CD8-positive, alpha-beta memory T cell (primary cell): Measurements from ENCODE around the gene PTPRM. TPM values are rescaled to one million over a fixed set of nuclear protein-coding genes. Genes with fewer than 3 reads are reported as not detected.

Experiments used
- CTCF ChIA-PET: fragments of 350-600 bp; sonication (Branson Sonifier 250); formaldehyde crosslinking; loops from one replicate; lab custom pipeline; 2021; ENCODE audit warnings: antibody characterized with exemption; lab: Charles Lee
- POLR2A ChIA-PET: fragments of 350-600 bp; sonication (Branson Sonifier 250); formaldehyde crosslinking; loops from one replicate; lab custom pipeline; 2021; ENCODE audit warnings: antibody characterized with exemption; lab: Charles Lee
- DNase-seq, 5 donors: peaks; one replicate each; pipeline versions ENCODE4 v3.0.0 to v3.0.0-alpha.2; 2020 to 2022; ENCODE audit warnings: mixed read lengths in 1 of 5
- H3K27ac ChIP-seq: one replicate; pipeline ENCODE4 v1.7.0; 2013; ENCODE audit warnings: low read depth, mild to moderate bottlenecking, low read length, moderate library complexity
- H3K27me3 ChIP-seq: 2 replicates; pipeline ENCODE4 v1.7.0; 2013; ENCODE audit warnings: low read length, mild to moderate bottlenecking; ENCODE audit not compliant: insufficient read depth, poor library complexity, severe bottlenecking
- H3K36me3 ChIP-seq: 2 replicates; pipeline ENCODE4 v1.7.0; 2013; ENCODE audit warnings: mild to moderate bottlenecking, low read length, moderate library complexity; ENCODE audit not compliant: insufficient read depth
- H3K4me1 ChIP-seq: 2 replicates; pipeline ENCODE4 v1.7.0; 2013; ENCODE audit warnings: mild to moderate bottlenecking, low read length, moderate library complexity; ENCODE audit not compliant: insufficient read depth
- H3K4me3 ChIP-seq: 2 replicates; pipeline ENCODE4 v1.7.0; 2013; ENCODE audit warnings: mild to moderate bottlenecking, low read length
- H3K9me3 ChIP-seq: 2 replicates; pipeline ENCODE4 v1.7.0; 2013; ENCODE audit warnings: mild to moderate bottlenecking, low read length
- H3K27ac Mint-ChIP-seq, 8 donors: one replicate each; pipeline ENCODE4 v1.8.0; 2020 to 2021; ENCODE audit warnings: mixed read lengths in 8 of 8, mild to moderate bottlenecking in 6 of 8, inconsistent platforms in 3 of 8, moderate library complexity in 3 of 8
- H3K27me3 Mint-ChIP-seq, 2 donors: one replicate each; pipeline ENCODE4 v1.8.0; 2020 to 2021; ENCODE audit warnings: mixed read lengths in 2 of 2, mild to moderate bottlenecking in 1 of 2, moderate library complexity in 1 of 2
- H3K36me3 Mint-ChIP-seq, 3 donors: one replicate each; pipeline ENCODE4 v1.8.0; 2020 to 2021; ENCODE audit warnings: mixed read lengths in 3 of 3, inconsistent platforms in 1 of 3, mild to moderate bottlenecking in 1 of 3
- H3K4me1 Mint-ChIP-seq, 3 donors: one replicate each; pipeline ENCODE4 v1.8.0; 2020 to 2021; ENCODE audit warnings: mixed read lengths in 3 of 3, inconsistent platforms in 1 of 3, mild to moderate bottlenecking in 1 of 3
- H3K4me3 Mint-ChIP-seq, 7 donors: one replicate each; pipeline ENCODE4 v1.8.0; 2020 to 2021; ENCODE audit warnings: mixed read lengths in 7 of 7, mild to moderate bottlenecking in 6 of 7, moderate library complexity in 4 of 7, inconsistent platforms in 2 of 7
- H3K9me3 Mint-ChIP-seq, 5 donors: one replicate each; pipeline ENCODE4 v1.8.0; 2020 to 2022; ENCODE audit warnings: mixed read lengths in 5 of 5, mild to moderate bottlenecking in 3 of 5, moderate library complexity in 2 of 5, inconsistent platforms in 1 of 5
- polyA plus RNA-seq: library from polyadenylated mRNA; unstranded; fragments of 300-500 nt; fragmentation: Illumina TruSeq; gene quantifications from one replicate; pipeline ENCODE4 v1.2.3, GENCODE V29; 2021
- total RNA-seq, 2 experiments: library from RNA; stranded (reverse); gene quantifications; one replicate each; pipeline ENCODE4 v1.2.3, GENCODE V29; 2021

Gene PTPRM
- total and polyA plus RNA-seq, 3 experiments from 2014 or later = 3.9 to 7.4 (median 5.3) TPM

GRCh38 chr18:7604361-7604760 lies 37.2 kb downstream of the PTPRM start:
- H3K27me3 ChIP-seq = no peaks in the 10 kb centered on the region
- no peaks in the 10 kb centered on the region for H3K27me3 Mint-ChIP-seq
- H3K36me3 ChIP-seq = no peaks in the 10 kb centered on the region
- no peak for DNase-seq
- no peak overlapping the region for H3K4me3 Mint-ChIP-seq
- H3K4me3 ChIP-seq = no peak overlapping the region
- no peaks in the 10 kb centered on the region for H3K9me3 ChIP-seq
- H3K9me3 Mint-ChIP-seq = peaks cover 2 to 10% (median 7%) of the 10 kb centered on the region in 5 donors
- no peak overlapping the region for H3K27ac ChIP-seq
- H3K36me3 Mint-ChIP-seq = no peaks in the 10 kb centered on the region
- no peaks in the 10 kb centered on the region for H3K4me1 Mint-ChIP-seq
- ChIA-PET POLR2A (no interaction called here), CTCF (no interaction called here)
- peak overlapping the region in 1 of 8 donors; percentile 23 for H3K27ac Mint-ChIP-seq
- H3K4me1 ChIP-seq = no peaks in the 10 kb centered on the region

GRCh38 chr18:7605705-7606104 lies 38.6 kb downstream of the PTPRM start:
- DNase-seq = no peak
- no peak overlapping the region for H3K27ac Mint-ChIP-seq
- peaks cover 2 to 7% (median 7%) of the 10 kb centered on the region in 5 donors for H3K9me3 Mint-ChIP-seq
- Histone ChIP-seq H3K27me3 (no peaks in the 10 kb centered on the region), H3K4me1 (no peaks in the 10 kb centered on the region), H3K27ac (no peak overlapping the region), H3K4me3 (no peak overlapping the region), H3K9me3 (no peaks in the 10 kb centered on the region), H3K36me3 (no peaks in the 10 kb centered on the region)
- H3K4me1 Mint-ChIP-seq = no peaks in the 10 kb centered on the region
- no peak overlapping the region for H3K4me3 Mint-ChIP-seq
- ChIA-PET POLR2A (no interaction called here), CTCF (no interaction called here)
- no peaks in the 10 kb centered on the region for H3K36me3 Mint-ChIP-seq
- H3K27me3 Mint-ChIP-seq = no peaks in the 10 kb centered on the region

- Histone ChIP-seq H3K36me3 (no peaks in the 10 kb centered on the region), H3K9me3 (no peaks in the 10 kb centered on the region), H3K4me3 (no peak overlapping the region), H3K27ac (no peak overlapping the region), H3K27me3 (no peaks in the 10 kb centered on the region), H3K4me1 (no peaks in the 10 kb centered on the region)
- peak overlapping the region in 1 of 8 donors; percentile 66 for H3K27ac Mint-ChIP-seq
- POLR2A ChIA-PET = no interaction called here
- no peaks in the 10 kb centered on the region for H3K27me3 Mint-ChIP-seq
- H3K36me3 Mint-ChIP-seq = no peaks in the 10 kb centered on the region
- H3K4me3 Mint-ChIP-seq = no peak overlapping the region
- H3K9me3 Mint-ChIP-seq = peaks cover 0 to 7% (median 2%) of the 10 kb centered on the region in 5 donors
- no peaks in the 10 kb centered on the region for H3K4me1 Mint-ChIP-seq
- CTCF ChIA-PET = no interaction called here
- no peak for DNase-seq
Observed at GRCh38 chr18:7607540-7608173, 40.5 kb downstream of the PTPRM start.

GRCh38 chr18:7608174-7608550 lies 41.0 kb downstream of the PTPRM start:
- H3K9me3 Mint-ChIP-seq = peaks cover 0 to 5% (median 2%) of the 10 kb centered on the region in 5 donors
- no peak for DNase-seq
- CTCF ChIA-PET = no interaction called here
- H3K36me3 ChIP-seq = no peaks in the 10 kb centered on the region
- H3K36me3 Mint-ChIP-seq = no peaks in the 10 kb centered on the region
- H3K4me3 Mint-ChIP-seq = no peak overlapping the region
- no peak overlapping the region for H3K27ac ChIP-seq
- no peak overlapping the region for H3K4me3 ChIP-seq
- no peaks in the 10 kb centered on the region for H3K27me3 ChIP-seq
- H3K9me3 ChIP-seq = no peaks in the 10 kb centered on the region
- no peaks in the 10 kb centered on the region for H3K4me1 ChIP-seq
- no peaks in the 10 kb centered on the region for H3K27me3 Mint-ChIP-seq
- POLR2A ChIA-PET = no interaction called here
- no peaks in the 10 kb centered on the region for H3K4me1 Mint-ChIP-seq
- no peak overlapping the region for H3K27ac Mint-ChIP-seq

- no peaks in the 10 kb centered on the region for H3K36me3 ChIP-seq
- no peaks in the 10 kb centered on the region for H3K4me1 Mint-ChIP-seq
- H3K27ac Mint-ChIP-seq = no peak overlapping the region
Observed at GRCh38 chr18:7608781-7609201, 41.7 kb downstream of the PTPRM start.

GRCh38 chr18:7609617-7610016 lies 42.5 kb downstream of the PTPRM start:
- Histone ChIP-seq H3K4me1 (no peaks in the 10 kb centered on the region), H3K27me3 (no peaks in the 10 kb centered on the region), H3K9me3 (no peaks in the 10 kb centered on the region), H3K27ac (no peak overlapping the region), H3K4me3 (no peak overlapping the region), H3K36me3 (no peaks in the 10 kb centered on the region)
- POLR2A ChIA-PET = no interaction called here
- Mint-ChIP-seq H3K4me3 (no peak overlapping the region), H3K27me3 (no peaks in the 10 kb centered on the region), H3K9me3 (peaks cover 0 to 2% (median 0%) of the 10 kb centered on the region in 5 donors), H3K36me3 (no peaks in the 10 kb centered on the region), H3K27ac (no peak overlapping the region), H3K4me1 (no peaks in the 10 kb centered on the region)
- CTCF ChIA-PET = interaction anchor here (0.9 kb wide), 1 partner anchor 16 kb away, joined by 3 read pairs; no protein-coding TSS in a partner anchor
- no peak for DNase-seq

More at GRCh38 chr18:7608781-7609201, 41.7 kb downstream of the PTPRM start:
- Mint-ChIP-seq H3K27me3 (no peaks in the 10 kb centered on the region), H3K36me3 (no peaks in the 10 kb centered on the region), H3K4me3 (no peak overlapping the region), H3K9me3 (no peaks in the 10 kb centered on the region)
- Histone ChIP-seq H3K27ac (no peak overlapping the region), H3K4me1 (no peaks in the 10 kb centered on the region), H3K9me3 (no peaks in the 10 kb centered on the region), H3K27me3 (no peaks in the 10 kb centered on the region), H3K4me3 (no peak overlapping the region)
- DNase-seq = no peak
- POLR2A ChIA-PET = no interaction called here
- CTCF ChIA-PET = interaction anchor here (0.9 kb wide), 1 partner anchor 15 kb away, joined by 3 read pairs; no protein-coding TSS in a partner anchor

- POLR2A ChIA-PET = no interaction called here
- Mint-ChIP-seq H3K27ac (no peak overlapping the region), H3K27me3 (peaks cover 0 to 2% of the 10 kb centered on the region in 2 donors), H3K4me1 (no peaks in the 10 kb centered on the region), H3K36me3 (no peaks in the 10 kb centered on the region), H3K4me3 (no peak overlapping the region), H3K9me3 (peaks cover 0 to 3% (median 2%) of the 10 kb centered on the region in 5 donors)
- Histone ChIP-seq H3K27ac (no peak overlapping the region), H3K4me1 (no peaks in the 10 kb centered on the region), H3K9me3 (no peaks in the 10 kb centered on the region), H3K4me3 (no peak overlapping the region), H3K36me3 (no peaks in the 10 kb centered on the region), H3K27me3 (no peaks in the 10 kb centered on the region)
- no peak for DNase-seq
- CTCF ChIA-PET = no interaction called here
Observed at GRCh38 chr18:7614042-7614441, 46.9 kb downstream of the PTPRM start.

GRCh38 chr18:7615840-7616239 lies 48.7 kb downstream of the PTPRM start:
- Histone ChIP-seq H3K4me1 (no peaks in the 10 kb centered on the region), H3K36me3 (no peaks in the 10 kb centered on the region)
- H3K4me1 Mint-ChIP-seq = no peaks in the 10 kb centered on the region

More at GRCh38 chr18:7615840-7616239, 48.7 kb downstream of the PTPRM start:
- H3K9me3 ChIP-seq = no peaks in the 10 kb centered on the region
- H3K4me3 Mint-ChIP-seq = no peak overlapping the region
- peaks cover 0 to 2% of the 10 kb centered on the region in 2 donors for H3K27me3 Mint-ChIP-seq
- H3K4me3 ChIP-seq = no peak overlapping the region
- POLR2A ChIA-PET = no interaction called here
- no peaks in the 10 kb centered on the region for H3K27me3 ChIP-seq
- CTCF ChIA-PET = no interaction called here
- no peak overlapping the region for H3K27ac ChIP-seq
- H3K27ac Mint-ChIP-seq = no peak overlapping the region
- no peak for DNase-seq
- peaks cover 0 to 3% (median 2%) of the 10 kb centered on the region in 5 donors for H3K9me3 Mint-ChIP-seq
- H3K36me3 Mint-ChIP-seq = no peaks in the 10 kb centered on the region
